Right lobe of liver (tissue), 6 donors: ENCODE data around the gene CDR2. TPM values are rescaled to one million over a fixed set of nuclear protein-coding genes. Genes with fewer than 3 reads are reported as not detected.
A peak's percentile ranks its signal among the peaks of the same experiment; 100 is the strongest.
"Not testable (repeated sequence)": the region's sequence is repeated elsewhere in the genome, so short reads cannot be mapped to it uniquely, and the experiment has no call there.

ENCODE experiments used
- ATAC-seq, 4 donors: fragments of 200-7000 bp; cut with Tn5 transposase; one replicate each; pipeline ENCODE4 v1.9.1; 2020; ENCODE audit warnings: mild to moderate bottlenecking in 4 of 4, moderate library complexity in 4 of 4
- DNase-seq, 3 donors: peaks; one replicate each; pipeline ENCODE4 v3.0.0-alpha.2; 2020
- H3K27ac ChIP-seq, 3 donors: fragments of 200-600 bp; one replicate each; pipeline ENCODE4 v1.8.0; 2022
- H3K27me3 ChIP-seq, 2 donors: fragments of 200-600 bp; one replicate each; pipeline ENCODE4 v1.8.0; 2022
- H3K36me3 ChIP-seq, 4 donors: fragments of 200-600 bp; sonication (generic) in 1 of 4; one replicate each; pipeline versions ENCODE4 v1.5.1 to v1.8.0; 2017 to 2022; ENCODE audit warnings: control low read depth in 1 of 4
- H3K4me1 ChIP-seq, 4 donors: fragments of 200-600 bp; sonication (generic) in 1 of 4; one replicate each; pipeline versions ENCODE4 v1.5.1 to v1.8.0; 2017 to 2022; ENCODE audit warnings: control low read depth in 1 of 4
- H3K4me3 ChIP-seq, 3 donors: fragments of 200-600 bp; one replicate each; pipeline ENCODE4 v1.8.0; 2022
- H3K9me3 ChIP-seq, 4 donors: fragments of 200-600 bp; sonication (generic) in 1 of 4; one replicate each; pipeline versions ENCODE4 v1.5.1 to v1.8.0; 2017 to 2022; ENCODE audit warnings: control low read depth in 1 of 4
- CTCF ChIP-seq, 4 donors: fragments of 200-600 bp in 3 of 4; fragments of 450-650 bp in 1 of 4; IDR thresholded peaks; one replicate each; pipeline versions ENCODE4 v1.5.1 to v1.8.0; 2016 to 2022; ENCODE audit warnings: antibody characterized with exemption in 4 of 4, mild to moderate bottlenecking in 2 of 4
- POLR2A ChIP-seq: fragments of 450-650 bp; IDR thresholded peaks from one replicate; pipeline ENCODE4 v1.6.1; 2017; ENCODE audit warnings: antibody characterized with exemption, mild to moderate bottlenecking
- WGBS: methylation state at CpG from one replicate; pipeline ENCODE4 v1.1.6; 2018; ENCODE audit warnings: low coverage, low lambda C conversion rate; ENCODE audit not compliant: insufficient coverage; ENCODE audit errors: missing lambda C conversion rate; 5-methylcytosine and 5-hydroxymethylcytosine counted together
- intact Hi-C, 2 donors: fragments of 100-400 bp; cut with DNase I; formaldehyde crosslinking; loops; one replicate each; pipeline versions ENCODE4 v1.11.2 to v1.14.1; 2022
- total RNA-seq, 6 experiments: library from RNA; depleted of rRNA in 2 of 6; stranded (reverse); fragments of >200 nt in 2 of 6; fragmentation: NEBNext Ultra II Directional in 3 of 6; extraction: Animal tissue kit (Norgen Biotek cat#: 25700) in 3 of 6; gene quantifications; one replicate each; pipeline versions ENCODE4 v1.1.0 to v1.2.4, GENCODE V29; 2016 to 2023
- donor health status: DM: no; HTN: yes; CAD: no.
- donor health status: DM: no; HTN: no; CAD: no.
- donor health status: DM: no; HTN: no; CAD: no.
- donor health status: DM: no; HTN: yes; CAD: no.
- donor health status: DM: no; HTN: yes; CAD: no.

CDR2 gene
- total RNA-seq, 6 experiments from 2014 or later: 8.2 to 16.8 (median 14.2) TPM

- no peak for TF ChIP-seq CTCF (IDR thresholded peaks at IDR 0.05)
- TF ChIP-seq POLR2A: no peak
- Histone ChIP-seq H3K4me3 (no peak overlapping the region), H3K9me3 (no peaks in the 10 kb centered on the region), H3K4me1 (peaks cover 0 to 37% (median 15%) of the 10 kb centered on the region in 4 donors), H3K27ac (peak overlapping the region; percentile 22 to 85 (median 63)), H3K27me3 (no peaks in the 10 kb centered on the region), H3K36me3 (peaks cover 0 to 6% (median 1%) of the 10 kb centered on the region in 4 donors)
- ATAC-seq (peak in 1 of 4 donors; percentile 10), DNase-seq (no peak)
- intact Hi-C loops: no loop called here
- WGBS: 48% methylated on average over 3 of the region's 3 CpGs
These were observed 5.1 kb downstream of the CDR2 start for GRCh38 chr16:22369221-22369811.

GRCh38 chr16:22368200-22368826, 6.1 kb downstream of the CDR2 start:
- peaks cover 0 to 35% (median 15%) of the 10 kb centered on the region in 4 donors for H3K4me1 ChIP-seq
- peaks cover 0 to 16% (median 2%) of the 10 kb centered on the region in 4 donors for H3K36me3 ChIP-seq
- ATAC-seq: peak in 1 of 4 donors; percentile 57
- H3K9me3 ChIP-seq, H3K27me3 ChIP-seq, intact Hi-C loops, H3K4me3 ChIP-seq, DNase-seq: not testable (repeated sequence)
- H3K27ac ChIP-seq: peak overlapping the region in 2 of 3 donors; percentile 63 to 85
- 82% methylated on average over 8 of the region's 8 CpGs for WGBS

GRCh38 chr16:22366889-22367288, 7.5 kb downstream of the CDR2 start:
- DNase-seq (no peak), ATAC-seq (no peak)
- Histone ChIP-seq H3K9me3 (no peaks in the 10 kb centered on the region), H3K27ac (no peak overlapping the region), H3K4me1 (peaks cover 0 to 21% (median 8%) of the 10 kb centered on the region in 4 donors), H3K27me3 (no peaks in the 10 kb centered on the region), H3K4me3 (no peak overlapping the region), H3K36me3 (peaks cover 0 to 25% (median 2%) of the 10 kb centered on the region in 4 donors)
- 100% methylated on average over 2 of the region's 3 CpGs for WGBS
- intact Hi-C loops: no loop called here
- TF ChIP-seq POLR2A: no peak

GRCh38 chr16:22366371-22366770, 8.0 kb downstream of the CDR2 start:
- no peak for DNase-seq
- peaks cover 0 to 25% (median 2%) of the 10 kb centered on the region in 4 donors for H3K36me3 ChIP-seq
- H3K4me1 ChIP-seq: peaks cover 0 to 18% (median 7%) of the 10 kb centered on the region in 4 donors
- no peak for TF ChIP-seq POLR2A
- no peak for TF ChIP-seq CTCF (IDR thresholded peaks at IDR 0.05)
- no peak overlapping the region for H3K4me3 ChIP-seq
- intact Hi-C loops: no loop called here
- no peaks in the 10 kb centered on the region for H3K27me3 ChIP-seq
- ATAC-seq: no peak
- 100% methylated on average over 2 of the region's 2 CpGs for WGBS
- no peaks in the 10 kb centered on the region for H3K9me3 ChIP-seq
- no peak overlapping the region for H3K27ac ChIP-seq

GRCh38 chr16:22364241-22364640, 10.2 kb downstream of the CDR2 start:
- DNase-seq (no peak), ATAC-seq (no peak)
- H3K27me3 ChIP-seq: no peaks in the 10 kb centered on the region
- peaks cover 0 to 25% (median 2%) of the 10 kb centered on the region in 4 donors for H3K36me3 ChIP-seq
- H3K4me3 ChIP-seq: no peak overlapping the region
- WGBS: 79% methylated on average over 2 of the region's 2 CpGs
- no peaks in the 10 kb centered on the region for H3K9me3 ChIP-seq
- H3K4me1 ChIP-seq: peaks cover 0 to 14% (median 5%) of the 10 kb centered on the region in 4 donors
- no peak for TF ChIP-seq CTCF (IDR thresholded peaks at IDR 0.05)
- no peak for TF ChIP-seq POLR2A
- H3K27ac ChIP-seq: no peak overlapping the region
- intact Hi-C loops: no loop called here
